Embryonic facial prominence (tissue), 1 donor: Measurements from ENCODE around the gene FFAR1.
"Not testable (repeated sequence)": the region's sequence is repeated elsewhere in the genome, so short reads cannot be mapped to it uniquely, and the experiment has no call there.

ENCODE experiments used
- DNase-seq: peaks from one replicate; pipeline ENCODE4 v3.0.0-alpha.2; 2016; ENCODE audit errors: extremely low spot score

The FFAR1 gene

DNA sequence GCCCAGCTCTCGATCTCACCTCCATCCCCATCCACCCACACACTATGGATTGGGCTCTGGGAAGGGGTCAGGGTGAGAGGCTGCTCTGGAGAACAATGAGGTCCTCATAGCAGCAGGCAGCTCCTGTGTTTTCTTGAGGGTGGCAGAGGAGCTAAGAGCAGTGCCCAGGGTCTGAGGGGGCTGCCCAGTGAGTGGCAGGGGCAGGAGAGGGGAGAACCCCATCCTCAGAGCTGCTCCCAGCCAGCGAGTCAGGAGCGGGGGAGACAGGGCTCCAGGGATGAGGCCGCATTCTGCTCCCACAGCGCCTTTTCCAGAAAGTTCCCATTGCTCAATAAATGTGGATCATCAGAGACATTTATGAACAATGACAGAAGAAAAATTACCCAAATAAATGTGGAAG, 12.4 kb downstream of the FFAR1 start:
- not testable (repeated sequence) for DNase-seq

GRCh38 chr19:35360880-35361420, 13.2 kb downstream of the FFAR1 start:
- no peak for DNase-seq

DNA sequence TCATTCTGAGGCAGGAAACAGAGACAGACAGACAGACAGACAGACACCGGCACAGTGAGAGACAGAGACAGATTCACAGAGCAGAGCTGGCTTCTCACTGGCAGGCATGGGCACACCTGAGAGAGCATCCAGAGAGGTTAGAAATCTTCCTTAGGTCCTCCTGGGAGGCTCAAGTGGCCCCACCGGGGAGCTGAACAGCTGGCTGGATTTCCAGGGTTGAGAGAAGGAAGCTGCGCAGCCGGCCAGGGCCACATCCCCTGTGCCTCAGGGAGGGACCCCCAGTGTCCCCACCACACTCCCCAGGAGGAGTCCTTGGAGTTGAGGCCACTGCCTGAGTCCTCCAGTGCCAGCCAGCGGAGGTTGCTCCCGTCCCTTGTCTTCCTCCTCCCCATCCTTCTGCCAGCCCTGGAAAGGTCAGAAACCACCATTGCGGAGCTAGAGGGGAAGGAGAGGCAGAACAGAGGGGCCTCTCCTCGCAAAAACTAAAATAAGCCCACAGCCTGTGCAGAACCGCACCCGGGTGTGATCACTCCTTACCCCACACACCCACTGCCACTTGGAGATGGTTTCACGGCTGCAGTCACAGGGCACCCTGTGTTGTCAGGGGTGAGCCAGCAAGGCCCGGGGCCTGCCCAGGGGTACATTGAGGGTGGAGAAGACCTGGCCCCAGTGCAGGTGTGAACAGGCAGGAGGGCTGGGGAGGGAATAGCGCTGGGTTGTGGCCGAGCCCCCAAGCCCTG, 14.7 kb downstream of the FFAR1 start:
- DNase-seq, result no peak

GRCh38 chr19:35363001-35363590, 15.4 kb downstream of the FFAR1 start:
- no peak for DNase-seq

GRCh38 chr19:35363711-35364425, 16.2 kb downstream of the FFAR1 start:
- DNase-seq, result no peak

- DNase-seq, result no peak
Measured at GRCh38 chr19:35365303-35365702, 17.6 kb downstream of the FFAR1 start.

DNA sequence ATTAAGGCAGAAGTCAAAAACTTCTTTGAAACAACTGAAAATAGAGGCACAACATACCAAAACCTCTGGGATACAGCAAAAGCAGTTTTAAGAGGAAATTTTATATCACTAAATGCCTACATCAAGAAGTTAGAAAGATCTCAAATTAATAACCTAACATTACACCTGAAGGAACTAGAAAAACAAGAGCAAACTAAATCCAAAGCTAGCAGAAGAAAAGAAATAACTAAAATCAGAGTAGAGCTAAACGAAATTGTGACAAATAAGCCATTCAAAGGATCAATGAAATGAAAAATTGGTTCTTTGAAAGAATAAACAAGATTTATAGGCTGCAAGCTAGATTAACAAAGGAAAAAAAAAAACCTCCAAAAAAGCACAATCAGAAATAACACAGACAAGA, 20.7 kb downstream of the FFAR1 start:
- no peak for DNase-seq

GRCh38 chr19:35369522-35369921, 21.8 kb downstream of the FFAR1 start:
- DNase-seq, result no peak

DNA sequence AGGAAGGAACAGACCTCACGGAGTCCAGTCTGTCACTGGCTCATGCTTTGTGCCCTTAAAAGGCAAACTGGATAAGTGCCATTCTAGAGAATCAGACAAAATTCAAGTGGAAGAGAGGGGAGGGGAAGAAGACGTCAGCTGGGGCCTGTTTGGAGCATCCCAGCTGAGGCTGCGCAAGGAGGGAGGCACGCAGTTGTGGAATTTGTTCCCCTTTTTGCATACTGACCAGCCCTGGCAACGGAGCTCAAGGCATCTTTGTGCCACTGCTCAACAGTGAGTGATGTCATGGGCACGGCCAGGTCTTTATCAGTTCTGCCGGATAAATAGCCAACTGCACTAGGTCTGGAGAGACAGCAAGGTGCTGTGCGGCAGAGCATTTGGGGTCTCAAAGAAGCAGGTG, 23.0 kb downstream of the FFAR1 start, which contains the start of gene GPR42:
Gene GPR42, plus strand, starts transcription at position 347 of the 400 bp plus-strand sequence. CDS start 292 bp downstream, outside the sequence.
- no peak for DNase-seq

DNA sequence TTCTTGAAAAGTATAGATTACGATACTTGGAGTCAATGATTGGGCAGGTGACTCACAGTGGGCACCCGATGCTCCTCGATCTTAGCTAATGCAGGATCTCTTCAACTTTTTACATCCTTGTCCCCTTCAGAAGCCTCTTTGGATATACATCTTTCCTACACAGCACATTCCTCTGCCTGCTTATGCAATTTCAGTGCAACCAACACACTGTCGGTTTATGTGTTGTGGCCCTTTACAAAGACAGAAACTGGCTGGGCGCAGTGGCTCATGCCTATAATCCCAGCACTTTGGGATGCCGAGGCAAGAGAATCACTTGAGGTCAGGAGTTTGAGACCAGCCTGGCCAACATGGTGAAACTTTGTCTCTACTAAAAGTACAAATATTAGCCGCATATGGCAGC, 25.8 kb downstream of the FFAR1 start:
- no peak for DNase-seq

DNA sequence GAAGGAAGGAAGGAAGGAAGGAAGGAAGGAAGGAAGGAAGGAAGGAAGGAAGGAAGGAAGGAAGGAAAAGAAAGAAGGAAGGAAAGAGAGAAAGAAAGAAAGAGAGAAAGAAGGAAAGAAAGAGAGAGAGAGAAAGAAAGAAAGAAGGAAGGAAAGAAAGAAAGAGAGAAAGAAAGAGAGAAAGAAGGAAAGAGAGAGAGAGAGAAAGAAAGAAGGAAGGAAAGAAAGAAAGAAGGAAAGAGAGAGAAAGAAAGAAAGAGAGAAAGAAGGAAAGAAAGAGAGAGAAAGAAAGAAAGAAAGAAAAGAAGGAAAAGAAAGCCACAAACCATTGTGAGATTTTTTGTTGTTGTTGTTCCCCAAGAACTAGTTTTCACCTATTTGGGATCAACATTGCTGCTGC, 26.3 kb downstream of the FFAR1 start:
- DNase-seq, result not testable (repeated sequence)

DNA sequence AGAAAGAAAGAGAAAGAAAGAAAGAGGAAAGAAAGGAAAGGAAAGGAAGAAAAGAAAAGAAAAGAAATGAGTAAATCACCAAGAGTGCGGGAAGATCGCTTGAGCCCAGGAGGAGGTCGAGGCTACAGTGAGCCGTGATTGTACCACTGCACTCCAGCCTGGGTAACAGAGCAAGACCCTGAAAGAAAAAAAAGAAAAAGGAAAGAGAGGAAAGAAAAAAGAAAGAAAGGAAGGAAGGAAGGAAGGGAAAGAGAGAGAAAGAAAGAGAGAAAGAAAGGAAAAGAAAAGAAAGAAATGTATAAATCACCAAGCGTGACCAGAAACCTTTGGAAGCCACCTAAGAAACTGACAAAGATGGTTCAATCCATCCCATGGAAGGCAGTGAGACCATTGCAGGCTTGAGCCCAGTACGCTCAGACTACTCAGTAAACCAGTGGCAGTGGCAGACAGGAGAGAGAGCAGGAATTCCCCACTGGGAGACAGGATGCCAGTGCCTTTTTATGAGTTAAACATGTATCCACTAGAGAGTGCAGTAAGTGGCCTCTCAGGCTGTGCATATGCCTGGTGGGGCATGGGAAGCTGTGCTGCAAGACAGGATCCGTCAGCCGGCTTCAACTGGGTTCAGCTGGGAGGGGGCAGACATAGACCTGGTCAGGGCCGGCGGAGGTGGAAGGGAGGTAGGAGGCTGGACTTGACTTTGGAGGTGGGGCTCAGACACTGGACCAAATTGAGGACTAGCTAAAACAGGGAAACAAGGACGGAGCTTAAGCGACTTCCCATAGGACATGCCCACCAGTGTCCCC, 28.0 kb downstream of the FFAR1 start:
- DNase-seq, result no peak

DNA sequence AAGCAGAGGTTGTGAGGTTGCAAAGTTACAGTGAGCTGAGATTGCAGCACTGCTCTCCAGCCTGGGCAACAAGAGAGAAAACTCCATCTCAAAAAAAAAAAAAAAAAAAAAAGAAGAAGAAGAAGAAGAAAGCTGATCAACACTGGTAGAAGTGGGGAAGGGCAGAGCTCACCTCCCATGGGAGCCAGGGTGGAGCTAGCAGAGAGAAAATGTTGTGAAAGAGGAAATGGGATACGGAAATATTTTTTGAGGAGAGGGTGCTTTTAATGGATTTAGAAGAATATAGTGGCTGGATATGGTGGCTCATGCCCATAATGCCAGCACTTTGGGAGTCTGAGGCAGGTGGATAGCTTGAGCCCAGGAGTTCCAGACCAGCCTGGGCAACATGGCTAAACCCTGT, 30.0 kb downstream of the FFAR1 start:
- DNase-seq, result no peak

DNA sequence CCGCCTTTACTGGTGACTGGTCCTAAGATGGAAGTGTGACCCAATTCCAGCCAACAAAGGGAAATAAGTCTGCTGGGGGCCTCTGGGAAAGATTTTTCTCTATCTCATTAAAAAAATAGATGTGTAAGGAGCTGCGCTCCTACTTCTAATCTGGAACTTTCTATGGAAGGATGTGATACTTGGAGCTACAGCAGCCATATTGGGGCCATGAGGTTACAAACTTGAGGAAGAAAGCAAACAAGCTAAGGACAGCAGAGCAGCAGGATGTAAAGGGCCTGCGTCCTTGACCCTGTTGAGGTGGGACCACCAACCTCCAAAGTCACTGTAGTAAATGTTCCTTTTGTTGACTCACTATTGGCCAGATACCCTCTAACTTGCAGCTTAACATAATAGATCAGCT, 30.7 kb downstream of the FFAR1 start:
- no peak for DNase-seq

DNA sequence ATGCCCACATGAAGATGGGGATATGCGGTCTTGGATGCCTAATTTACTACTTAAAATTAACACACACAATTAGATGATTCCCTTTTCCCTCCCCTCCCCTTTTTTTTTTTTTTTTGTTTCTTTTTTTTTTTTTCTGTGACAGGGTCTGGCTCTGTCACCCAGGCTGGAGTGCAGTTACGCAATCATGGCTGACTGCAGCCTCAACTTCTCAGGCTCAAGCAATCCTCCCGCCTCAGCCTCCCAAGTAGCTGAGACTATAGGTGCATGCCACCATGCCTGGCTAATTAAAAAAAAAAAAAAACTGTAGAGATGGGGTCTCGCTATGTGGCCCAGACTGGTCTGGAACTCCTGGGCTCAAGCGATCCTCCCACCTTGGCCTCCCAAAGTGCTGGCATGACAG, 31.8 kb downstream of the FFAR1 start:
- DNase-seq, result not testable (repeated sequence)

DNA sequence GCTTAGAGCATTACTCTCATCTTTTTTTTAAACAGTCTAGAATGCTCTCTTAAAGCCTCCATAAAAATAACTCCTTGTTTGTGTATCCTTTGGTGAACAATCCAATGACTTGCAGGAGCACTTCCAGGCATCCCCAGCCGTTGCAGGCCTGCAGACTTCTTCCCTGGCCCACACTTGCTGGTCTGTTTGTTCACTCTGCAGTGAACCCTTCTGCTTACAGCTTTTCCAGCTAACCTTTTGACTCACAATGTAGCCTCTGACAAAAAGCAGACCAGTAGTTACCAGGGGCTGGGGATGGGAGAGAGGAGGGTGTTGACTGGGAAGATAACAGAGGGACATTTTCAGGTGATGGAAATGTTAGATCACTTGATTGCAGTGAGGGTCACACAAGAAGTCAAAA, 32.3 kb downstream of the FFAR1 start:
- no peak for DNase-seq

DNA sequence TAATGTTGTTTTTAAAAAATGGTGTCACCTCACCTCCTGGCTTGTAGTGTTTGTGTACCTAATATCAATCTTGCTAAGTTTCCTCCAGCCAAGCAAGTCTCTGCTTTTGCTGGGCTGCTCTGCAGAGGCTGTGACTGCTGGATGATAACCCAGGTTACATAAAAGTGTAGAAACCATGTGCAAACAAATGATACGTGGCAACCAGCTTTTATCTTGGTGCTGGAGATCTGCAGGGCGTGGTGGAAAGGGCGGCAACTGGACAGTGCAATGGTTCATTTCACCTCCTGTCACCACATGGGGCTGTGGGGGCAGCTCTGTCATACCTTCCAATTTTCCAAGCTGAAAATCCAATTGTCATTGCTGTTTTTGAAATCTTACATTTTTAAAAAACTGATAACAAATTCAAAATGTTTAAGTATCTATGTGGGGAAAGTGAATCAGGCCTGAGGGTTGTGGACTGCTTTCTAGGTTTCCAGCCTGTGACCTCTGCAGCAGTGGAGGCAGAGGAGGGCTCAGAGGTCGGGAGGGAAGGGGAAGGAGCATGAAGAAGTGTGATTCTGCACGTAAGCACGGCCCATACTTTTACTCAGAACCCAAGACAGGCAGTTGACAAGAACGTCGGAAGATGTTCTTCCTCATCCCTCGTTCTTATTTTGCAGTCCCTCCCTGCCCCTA, 32.9 kb downstream of the FFAR1 start:
- DNase-seq, result no peak

DNA sequence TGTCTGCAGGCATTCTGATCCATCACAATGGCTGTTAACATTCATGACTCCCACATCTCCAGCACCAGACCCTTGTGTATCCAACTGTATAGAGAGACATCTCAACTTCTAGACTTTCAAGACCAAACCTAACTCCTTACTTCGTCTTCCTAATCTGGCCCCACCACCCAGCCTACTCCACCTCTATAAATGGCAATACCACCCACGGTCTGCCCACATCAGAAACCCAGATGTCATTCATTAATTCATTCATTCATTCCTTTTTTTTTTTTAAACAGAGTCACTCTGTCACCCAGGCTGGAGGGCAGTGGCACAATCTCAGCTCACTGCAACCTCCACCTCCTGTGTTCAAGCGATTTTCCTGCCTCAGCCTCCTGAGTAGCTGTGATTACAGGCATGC, 33.6 kb downstream of the FFAR1 start:
- no peak for DNase-seq

DNA sequence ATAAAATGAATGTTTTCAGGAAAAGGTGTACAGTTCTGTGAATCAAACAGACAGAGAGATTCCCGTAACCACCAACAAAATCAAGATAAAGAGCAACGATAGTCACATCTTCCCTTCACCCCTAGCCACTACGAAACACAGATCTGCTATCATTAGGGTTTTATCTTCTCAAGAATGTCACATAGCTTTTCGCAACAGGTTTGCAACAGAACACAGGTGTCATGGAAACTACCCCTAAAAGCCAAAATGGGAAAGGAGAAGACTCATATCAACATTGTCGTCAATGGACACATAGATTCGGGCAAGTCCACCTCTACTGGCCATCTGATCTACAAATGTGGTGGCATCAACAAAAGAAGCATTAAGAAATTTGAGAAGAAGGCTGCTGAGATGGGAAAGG, 34.2 kb downstream of the FFAR1 start:
- DNase-seq, result no peak

- DNase-seq, result no peak
Measured at GRCh38 chr19:35383536-35383935, 35.8 kb downstream of the FFAR1 start.
